HG03575 (cell line): ENCODE results near the gene DTHD1.

Experiments
- ATAC-seq: cut with Tn5 transposase; IDR thresholded peaks from one replicate; pipeline ENCODE4 v1.9.1; 2021; ENCODE audit not compliant: unreplicated experiment, insufficient number of reproducible peaks, low FRiP score; ENCODE audit errors: extremely low read depth

Gene DTHD1

DNA sequence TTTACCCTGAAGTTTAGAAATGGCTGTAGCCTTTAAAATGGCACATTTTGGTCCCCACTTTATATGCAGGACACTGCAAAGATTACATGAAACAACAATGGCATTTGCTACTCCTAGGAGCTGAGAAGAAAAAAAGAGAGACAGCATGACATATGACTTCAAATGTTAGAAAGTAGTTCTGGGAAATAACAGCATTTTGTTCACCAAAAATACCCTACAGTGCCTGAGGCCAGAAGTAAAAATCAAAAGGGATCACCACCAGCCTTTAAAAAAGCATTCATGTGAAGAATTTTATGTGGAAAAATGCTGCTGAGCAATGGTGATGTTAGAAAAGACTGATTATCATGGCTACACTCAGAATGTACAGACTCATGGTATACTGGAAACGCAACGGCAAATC, 110.0 kb downstream of the DTHD1 start:
- no peak for ATAC-seq

DNA sequence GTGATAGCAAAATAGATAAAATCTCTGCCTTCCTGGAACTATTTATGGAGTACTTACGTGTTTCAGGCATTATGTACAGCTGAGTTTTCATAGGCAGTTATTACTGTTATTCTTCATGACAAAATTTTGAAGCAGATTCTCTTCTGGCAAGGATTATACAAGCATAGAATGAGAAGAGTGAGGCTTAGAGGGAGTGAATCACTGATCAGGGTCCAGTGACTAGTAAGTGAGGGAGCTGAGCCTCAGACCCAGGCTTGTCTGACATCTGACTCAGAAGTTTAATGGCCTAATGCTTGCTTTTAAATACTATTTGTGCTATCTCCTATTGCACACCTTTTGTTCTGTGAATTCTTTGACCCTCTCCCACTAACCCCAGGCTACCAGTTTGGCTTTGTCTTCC, 110.6 kb downstream of the DTHD1 start:
- ATAC-seq = no peak

DNA sequence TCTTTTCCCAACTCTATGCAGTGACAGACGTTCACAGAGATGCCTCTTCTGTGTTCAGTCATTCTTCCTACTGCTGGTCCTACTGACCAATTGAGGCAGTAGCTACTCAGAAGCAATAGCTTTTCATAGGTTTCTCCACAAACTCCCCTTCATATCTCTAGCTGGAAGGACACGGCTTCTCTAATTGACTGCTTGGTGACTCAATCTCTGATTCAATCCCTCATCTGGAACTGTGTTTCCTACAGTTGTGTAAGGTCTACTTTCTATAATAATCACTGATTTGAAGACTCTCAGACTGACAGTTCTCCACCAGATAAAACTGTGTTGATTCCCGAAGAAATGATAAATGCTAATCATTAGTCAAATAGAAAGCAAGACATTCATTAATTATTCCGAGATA, 111.5 kb downstream of the DTHD1 start:
- ATAC-seq = no peak
